NCI-H2107 treated with DMSO at 0.1 percent for 48 hours (cell line): ENCODE measurements around the gene CUL3.

Experiments
- DNase-seq: peaks from one replicate; lab custom pipeline; 2025; ENCODE audit not compliant: unreplicated experiment; lab: John Stamatoyannopoulos, UW

The CUL3 gene

DNA sequence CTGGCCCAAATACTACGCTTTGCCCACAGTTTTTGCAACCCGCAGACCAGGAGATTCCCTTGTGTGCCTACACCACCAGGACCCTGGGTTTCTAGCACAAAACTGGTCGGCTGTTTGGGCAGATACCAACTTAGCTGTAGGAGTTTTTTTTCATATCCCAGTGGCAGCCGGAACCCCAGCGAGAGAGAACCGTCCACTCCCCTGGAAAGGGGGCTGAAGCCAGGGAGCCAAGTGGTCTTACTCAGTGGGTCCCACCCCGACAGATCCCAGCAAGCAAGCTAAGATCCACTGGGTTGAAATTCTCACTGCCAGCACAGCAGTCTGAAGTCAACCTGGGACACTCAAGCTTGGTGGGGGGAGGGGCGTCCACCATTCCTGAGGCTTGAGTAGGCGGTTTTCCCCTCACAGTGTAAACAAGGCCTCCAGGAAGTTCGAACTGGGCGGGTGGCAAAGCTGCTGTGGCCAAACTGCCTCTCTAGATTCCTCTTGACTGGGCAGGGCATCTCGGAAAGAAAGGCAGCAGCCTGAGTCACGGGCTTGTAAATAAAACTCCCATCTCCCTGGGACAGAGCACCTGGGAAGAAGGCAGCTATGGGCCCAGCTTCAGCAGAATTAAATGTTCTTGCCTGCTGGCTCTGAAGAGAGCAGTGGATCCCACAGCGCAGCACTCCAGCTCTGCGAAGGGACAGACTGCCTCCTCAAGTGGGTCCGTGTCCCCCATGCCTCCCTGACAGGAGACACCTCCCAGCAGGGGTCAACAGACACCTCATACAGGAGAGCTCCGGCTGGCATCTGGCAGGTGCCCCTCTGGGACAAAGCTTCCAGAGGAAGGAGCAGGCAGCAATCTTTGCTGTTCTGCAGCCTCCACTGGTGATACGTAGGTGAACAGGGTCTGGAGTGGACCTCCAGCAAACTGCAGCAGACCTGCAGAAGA, 99.8 kb downstream of the CUL3 start:
- DNase-seq: peak; percentile 8

GRCh38 chr2:224479826-224480225, 105.3 kb downstream of the CUL3 start:
- no peak for DNase-seq

DNA sequence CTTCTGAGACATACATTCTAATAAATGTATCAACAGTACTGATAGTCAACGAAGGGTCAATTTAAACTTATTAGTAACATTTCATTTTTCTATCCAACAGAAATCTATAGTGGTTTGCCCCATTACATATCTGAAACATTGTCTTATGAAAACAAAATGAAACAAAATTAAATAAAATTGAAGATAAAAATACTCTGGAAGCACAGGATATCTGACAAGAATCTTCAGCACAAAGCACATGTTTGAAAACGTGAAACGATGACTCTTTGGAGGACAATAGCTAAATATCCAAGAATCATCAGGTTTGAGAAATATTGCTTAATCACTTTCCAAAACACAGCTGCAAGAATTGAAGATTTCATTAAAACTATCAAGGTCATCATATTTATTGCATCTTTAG, 112.3 kb downstream of the CUL3 start:
- DNase-seq: no peak

DNA sequence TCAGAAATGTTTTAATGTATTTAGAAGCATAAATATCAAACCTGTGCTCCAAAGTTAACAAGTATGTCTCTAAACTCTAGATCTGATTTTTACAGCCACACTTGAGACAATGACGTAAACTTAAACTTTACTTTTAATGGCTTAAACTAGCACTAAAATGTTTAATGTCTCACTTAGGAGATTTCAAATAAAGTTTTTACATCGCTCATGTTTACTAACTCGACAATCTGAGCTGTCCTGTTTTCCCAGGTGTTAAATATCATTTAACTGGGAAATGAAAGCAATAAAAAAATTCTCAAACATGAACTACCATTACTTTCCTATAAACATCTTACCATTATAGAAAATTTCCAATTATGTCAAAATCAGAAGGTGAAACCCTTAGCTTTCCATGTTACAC, 113.0 kb downstream of the CUL3 start:
- DNase-seq: no peak

- DNase-seq: no peak
Observed at GRCh38 chr2:224469374-224469964, 115.7 kb downstream of the CUL3 start.

DNA sequence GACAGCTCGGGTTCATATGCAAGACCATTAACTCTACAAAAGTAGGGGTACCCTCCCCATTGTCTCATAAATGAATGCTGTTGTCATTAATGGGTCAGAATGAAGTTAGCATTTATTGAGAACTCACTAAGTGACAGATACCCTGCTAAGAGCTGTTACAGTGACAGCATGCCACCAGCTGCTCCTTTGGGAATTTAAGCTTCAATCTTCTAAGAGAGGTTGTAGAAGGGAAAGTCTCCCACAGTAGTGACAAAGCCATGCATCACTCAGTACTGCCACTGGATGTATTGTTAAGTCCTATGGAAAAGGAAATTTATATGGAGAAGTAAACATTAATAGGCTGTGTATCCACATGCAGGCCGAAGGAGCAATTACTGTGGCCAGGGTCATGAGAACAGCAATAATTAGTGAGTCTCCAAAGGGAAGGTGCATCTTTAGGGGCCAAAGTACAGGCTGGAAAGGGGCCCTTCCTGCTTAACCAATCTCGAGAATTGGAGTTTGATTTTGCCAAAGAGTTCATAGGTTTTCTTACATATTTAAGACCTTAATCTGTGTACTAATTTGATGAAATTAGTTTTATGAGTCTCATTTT, 118.8 kb downstream of the CUL3 start:
- DNase-seq: no peak

DNA sequence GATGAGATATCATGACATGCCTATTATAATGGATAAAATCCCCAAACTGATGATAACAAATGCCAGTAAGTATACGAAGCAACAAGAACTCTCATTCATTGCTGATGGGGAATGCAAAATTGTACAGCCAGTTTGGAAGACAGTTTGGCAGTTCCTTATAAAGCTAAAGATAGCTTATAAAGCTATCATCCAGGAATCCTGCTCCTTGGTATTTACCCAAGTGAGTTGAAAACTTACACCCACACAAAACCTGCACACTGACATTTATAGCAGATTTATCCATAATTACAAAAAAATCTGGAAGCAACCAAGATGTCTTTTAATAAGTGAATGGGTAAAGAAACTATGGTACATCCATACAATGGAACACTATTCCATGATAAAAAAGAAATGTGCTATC, 123.8 kb downstream of the CUL3 start:
- DNase-seq: no peak

DNA sequence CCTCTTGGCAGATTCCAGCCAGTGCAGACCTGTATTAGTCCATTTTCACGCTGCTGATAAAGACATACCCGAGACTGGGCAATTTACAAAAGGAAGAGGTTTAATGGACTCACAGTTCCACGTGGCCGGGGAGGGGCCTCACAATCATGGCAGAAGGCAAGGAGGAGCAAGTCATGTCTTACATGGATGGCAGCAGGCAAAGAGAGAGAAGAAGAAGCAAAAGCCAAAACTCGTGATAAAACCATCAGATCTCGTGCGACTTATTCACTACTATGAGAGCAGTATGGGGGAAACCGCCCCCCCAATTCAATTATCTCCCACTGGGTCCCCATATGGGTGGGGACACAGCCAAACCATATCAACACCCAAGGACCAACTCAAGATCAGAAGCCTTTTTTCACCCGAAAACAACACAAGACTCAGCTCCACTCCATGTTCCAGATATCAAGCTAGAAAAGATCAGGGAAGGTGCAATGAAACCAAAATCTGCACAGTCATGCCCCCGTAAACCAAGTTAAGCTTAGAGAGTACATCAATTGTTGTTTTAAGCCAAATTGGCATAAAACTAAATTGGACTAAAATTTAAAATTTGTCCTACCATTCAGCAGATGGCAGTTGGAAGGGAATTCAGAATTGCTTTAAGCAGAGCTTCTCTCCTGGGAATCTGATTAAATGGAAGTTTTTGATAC, 127.6 kb downstream of the CUL3 start:
- no peak for DNase-seq

- no peak for DNase-seq
Observed at GRCh38 chr2:224453892-224454291, 131.3 kb downstream of the CUL3 start.

- no peak for DNase-seq
Observed at GRCh38 chr2:224449212-224450147, 135.7 kb downstream of the CUL3 start.

- no peak for DNase-seq
Observed at GRCh38 chr2:224448236-224448635, 136.9 kb downstream of the CUL3 start.

GRCh38 chr2:224444783-224445182, 140.4 kb downstream of the CUL3 start:
- no peak for DNase-seq

DNA sequence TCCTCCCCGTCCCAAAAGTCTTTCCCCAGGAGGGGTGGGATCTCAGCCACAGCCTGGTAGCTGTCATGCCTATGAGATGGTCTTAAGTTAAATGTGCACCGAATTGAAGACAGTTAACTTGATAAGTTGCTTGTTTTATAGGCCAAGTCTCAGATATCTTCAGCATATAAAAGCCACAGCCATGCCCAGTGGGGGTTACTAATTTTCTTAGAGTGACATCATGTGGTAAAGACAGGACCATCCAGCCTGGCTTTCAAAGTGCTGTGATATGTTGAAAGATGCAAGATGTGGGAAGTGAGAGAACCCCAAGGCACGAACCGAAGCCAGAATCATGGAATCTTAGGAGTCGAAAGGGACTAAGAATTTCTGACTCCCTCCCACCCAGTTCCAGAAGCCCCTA, 141.1 kb downstream of the CUL3 start:
- no peak for DNase-seq

GRCh38 chr2:224442071-224442967, 142.8 kb downstream of the CUL3 start:
- DNase-seq: peak; percentile 27

DNA sequence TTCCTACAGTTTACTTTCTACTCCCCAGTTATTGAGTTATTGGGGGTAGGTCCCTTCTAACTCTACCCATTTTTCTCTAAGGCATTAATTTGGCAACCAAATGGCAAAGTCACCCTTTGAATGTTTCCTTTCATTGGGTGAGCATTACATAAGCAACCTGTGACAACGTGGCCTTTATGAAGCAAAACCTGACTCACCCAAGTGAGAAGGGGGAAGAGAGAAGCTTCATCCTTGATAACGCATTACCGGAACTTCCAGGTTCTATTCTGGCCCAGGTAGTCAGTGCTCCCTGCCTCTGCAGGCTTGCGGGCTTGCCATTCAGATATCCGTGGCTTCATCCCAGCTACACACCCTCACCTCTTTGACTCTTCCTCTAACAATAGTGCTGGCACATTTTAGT, 144.2 kb downstream of the CUL3 start:
- no peak for DNase-seq

- DNase-seq: no peak
Observed at GRCh38 chr2:224438726-224439125, 146.4 kb downstream of the CUL3 start.

DNA sequence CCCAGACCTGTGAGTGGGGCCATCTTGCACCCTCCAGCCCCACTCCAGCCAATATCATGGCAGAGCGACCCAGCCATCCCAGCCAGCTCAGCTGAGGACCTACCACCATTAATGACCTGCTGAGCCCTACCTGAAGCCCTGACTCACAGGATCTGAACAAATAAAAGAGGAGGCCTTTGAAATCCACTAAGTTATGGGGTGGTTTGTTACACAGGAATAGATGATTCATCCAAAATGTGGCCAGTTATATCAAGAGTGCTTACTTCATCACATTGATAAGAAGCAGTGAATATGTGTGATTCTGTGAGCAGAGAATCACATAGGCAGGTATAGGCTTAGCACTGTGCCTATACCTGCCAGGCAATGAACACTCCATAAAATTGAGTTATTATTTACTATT, 148.5 kb downstream of the CUL3 start:
- no peak for DNase-seq

DNA sequence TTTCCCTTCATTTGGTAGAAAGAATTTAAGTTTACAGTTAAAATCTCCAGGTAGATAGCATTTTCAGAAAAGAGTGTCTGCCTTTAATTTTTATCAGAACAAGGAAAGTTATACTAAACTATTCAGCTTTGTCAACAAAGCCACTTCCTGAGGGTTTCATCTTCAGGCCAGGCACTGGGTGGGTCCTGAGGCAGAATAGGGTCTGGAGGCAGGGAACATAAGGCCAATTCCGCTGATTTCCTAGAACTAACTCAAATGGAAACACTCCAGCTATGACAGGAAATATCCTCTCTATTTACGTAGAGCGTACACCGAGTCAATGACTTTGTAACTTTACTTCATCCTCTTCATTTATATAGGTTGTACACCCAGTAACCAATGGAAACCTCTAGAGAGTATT, 150.5 kb downstream of the CUL3 start:
- no peak for DNase-seq

GRCh38 chr2:224433442-224433841, 151.7 kb downstream of the CUL3 start:
- DNase-seq: no peak
